Caki2 (cell line): ENCODE measurements around the gene SCGB1C2. TPM values are rescaled to one million over a fixed set of nuclear protein-coding genes. Genes with fewer than 3 reads are reported as not detected.
"Not testable (repeated sequence)": the region's sequence is repeated elsewhere in the genome, so short reads cannot be mapped to it uniquely, and the experiment has no call there.

Source experiments
- DNase-seq: peaks from one replicate; pipeline ENCODE4 v3.0.0-alpha.2; 2015; ENCODE audit warnings: low read depth
- in situ Hi-C: cut with HindIII; loops from 2 replicates; pipeline ENCODE4 v1.10.0; 2016; ENCODE audit warnings: low sequenced_read_pairs, low pct_unique_long_range_greater_than_20kb, mixed read lengths
- total RNA-seq: library from RNA; depleted of rRNA; stranded (reverse); fragments of >200 nt; shearing (Covaris generic); gene quantifications from 2 replicates; pipeline ENCODE4 v1.2.3, GENCODE V29; 2014; ENCODE audit warnings: low replicate concordance; rRNA removed

SCGB1C2 gene
- total RNA-seq: not detected in 2 replicates

- DNase-seq, in situ Hi-C loops: not testable (repeated sequence)
Observed at GRCh38 chr17:137166-137807, at the start of gene SCGB1C2. SCGB1C2 (plus strand) TSS chr17:137569; CDS start chr17:137591, 22 bp downstream.

- not testable (repeated sequence) for DNase-seq
Observed at GRCh38 chr17:113111-113510, 24.3 kb upstream of the SCGB1C2 start.

GRCh38 chr17:118339-118917 is 18.9 kb upstream of the SCGB1C2 start:
- DNase-seq, in situ Hi-C loops: not testable (repeated sequence)

More at GRCh38 chr17:113111-113510, 24.3 kb upstream of the SCGB1C2 start:
- in situ Hi-C loops: not testable (repeated sequence)

GRCh38 chr17:133932-134331 is 3.4 kb upstream of the SCGB1C2 start:
- in situ Hi-C loops, DNase-seq: not testable (repeated sequence)

GRCh38 chr17:134332-134785 is 3.0 kb upstream of the SCGB1C2 start:
- DNase-seq, in situ Hi-C loops: not testable (repeated sequence)

GRCh38 chr17:135022-135421 is 2.3 kb upstream of the SCGB1C2 start:
- in situ Hi-C loops, DNase-seq: not testable (repeated sequence)

- DNase-seq, in situ Hi-C loops: not testable (repeated sequence)
Observed at GRCh38 chr17:135895-136294, 1.5 kb upstream of the SCGB1C2 start.

GRCh38 chr17:136531-136930 is 838 bp upstream of the SCGB1C2 start:
- in situ Hi-C loops, DNase-seq: not testable (repeated sequence)

GRCh38 chr17:139401-140205 is 2.2 kb downstream of the SCGB1C2 start:
- in situ Hi-C loops, DNase-seq: not testable (repeated sequence)

GRCh38 chr17:142102-142661 is 4.8 kb downstream of the SCGB1C2 start:
- peak; percentile 94 for DNase-seq
- in situ Hi-C loops: no loop called here

- in situ Hi-C loops: no loop called here
- DNase-seq: no peak
Observed at GRCh38 chr17:142876-143784, 5.8 kb downstream of the SCGB1C2 start.

- in situ Hi-C loops: no loop called here
- peak; percentile 64 for DNase-seq
Observed at GRCh38 chr17:143785-144281, 6.5 kb downstream of the SCGB1C2 start.

- in situ Hi-C loops: no loop called here
- no peak for DNase-seq
Observed at GRCh38 chr17:144936-145670, 7.7 kb downstream of the SCGB1C2 start.

GRCh38 chr17:145671-146541 is 8.5 kb downstream of the SCGB1C2 start:
- in situ Hi-C loops: no loop called here
- no peak for DNase-seq

GRCh38 chr17:146546-146945 is 9.2 kb downstream of the SCGB1C2 start:
- in situ Hi-C loops: no loop called here
- DNase-seq: no peak
